GM19193 (cell line): ENCODE results near the gene CCDC57.

ENCODE experiments used
- POLR2A ChIP-seq: IDR thresholded peaks from 4 replicates; pipeline ENCODE4 v1.6.1; 2011; ENCODE audit not compliant: insufficient read depth, insufficient read length; ENCODE audit errors: extremely low read depth

Gene CCDC57

GRCh38 chr17:82113422-82113821 is 99.2 kb downstream of the CCDC57 start:
- no peak for TF ChIP-seq POLR2A

GRCh38 chr17:82112914-82113311 is 99.7 kb downstream of the CCDC57 start:
- TF ChIP-seq POLR2A, result no peak

DNA sequence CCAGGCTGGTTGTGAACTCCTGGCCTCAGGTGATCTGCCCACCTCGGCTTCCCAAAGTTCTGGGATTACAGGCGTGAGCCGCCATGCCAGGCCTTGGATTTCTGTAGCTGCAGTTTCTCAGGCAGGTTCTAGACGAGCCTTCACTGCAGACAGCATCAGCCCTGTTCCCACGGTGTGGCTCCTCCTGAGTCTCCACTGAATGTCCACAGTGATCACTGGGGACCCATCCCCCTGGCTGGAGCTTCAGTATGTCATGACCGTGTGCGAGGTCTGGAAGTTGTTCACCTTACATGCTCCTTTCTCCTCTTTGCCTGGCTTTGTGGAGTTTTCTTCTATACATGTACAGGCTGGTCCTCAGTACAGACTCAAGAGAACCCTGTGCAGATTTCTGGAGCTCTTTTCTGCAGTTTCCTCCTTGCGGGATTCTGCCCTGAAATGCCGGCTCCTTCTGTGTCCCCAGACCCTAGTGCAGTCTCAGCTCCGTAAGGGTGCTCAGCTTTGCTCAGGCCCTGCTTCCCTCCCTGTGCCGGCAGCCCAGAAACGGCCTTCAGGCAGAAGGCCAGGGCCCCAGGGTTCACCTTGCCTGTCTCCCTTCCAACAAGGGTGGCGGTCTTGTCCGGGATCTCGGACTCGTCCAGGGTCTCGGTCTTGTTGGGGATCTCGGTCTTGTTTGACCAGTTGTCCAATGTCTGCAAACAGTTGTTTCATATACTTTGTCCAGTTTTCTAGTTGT is 100.3 kb downstream of the CCDC57 start:
- TF ChIP-seq POLR2A, result no peak

DNA sequence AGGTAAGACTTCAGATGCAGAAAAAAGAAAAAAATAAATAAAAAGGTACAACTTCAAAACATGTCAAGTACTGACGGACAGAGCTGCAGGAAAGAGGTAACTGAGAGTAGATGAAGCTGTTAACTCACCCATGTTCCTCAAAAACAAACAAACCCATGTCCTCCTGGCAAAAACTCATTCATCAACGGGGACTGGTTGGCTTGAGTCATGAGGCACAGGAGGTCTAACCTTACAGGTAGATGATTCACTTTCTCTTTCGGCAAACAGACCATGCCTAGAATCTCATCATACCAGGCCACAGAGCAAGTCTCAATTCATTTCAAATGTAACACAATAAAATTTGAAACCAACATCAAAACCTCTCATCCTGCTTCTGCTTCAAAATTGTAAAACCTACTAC is 102.3 kb downstream of the CCDC57 start:
- TF ChIP-seq POLR2A, result no peak

DNA sequence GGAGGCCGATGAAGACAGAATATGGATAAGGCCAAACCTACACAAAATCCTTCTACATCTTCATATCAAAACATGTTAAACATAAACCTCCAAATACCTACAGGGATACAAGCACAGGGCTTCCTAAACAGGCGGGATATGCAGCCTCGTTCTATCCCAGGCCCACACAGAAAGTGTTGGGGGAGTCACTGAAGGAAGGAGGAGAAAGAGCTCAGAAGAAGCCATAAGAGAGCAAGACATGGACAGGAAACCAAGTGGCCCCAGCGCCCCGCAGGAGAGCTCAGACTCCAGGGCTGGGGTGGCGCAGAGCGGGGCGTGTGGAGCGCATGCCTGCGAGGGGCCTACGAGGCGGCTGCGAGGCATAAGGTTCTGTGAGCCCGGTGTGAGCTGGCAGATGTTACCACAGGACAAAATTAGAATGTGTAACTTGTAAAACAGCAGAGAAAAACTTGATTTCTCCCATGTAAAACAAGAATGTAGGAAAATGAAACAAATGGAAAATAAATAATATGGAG is 103.6 kb downstream of the CCDC57 start:
- no peak for TF ChIP-seq POLR2A

DNA sequence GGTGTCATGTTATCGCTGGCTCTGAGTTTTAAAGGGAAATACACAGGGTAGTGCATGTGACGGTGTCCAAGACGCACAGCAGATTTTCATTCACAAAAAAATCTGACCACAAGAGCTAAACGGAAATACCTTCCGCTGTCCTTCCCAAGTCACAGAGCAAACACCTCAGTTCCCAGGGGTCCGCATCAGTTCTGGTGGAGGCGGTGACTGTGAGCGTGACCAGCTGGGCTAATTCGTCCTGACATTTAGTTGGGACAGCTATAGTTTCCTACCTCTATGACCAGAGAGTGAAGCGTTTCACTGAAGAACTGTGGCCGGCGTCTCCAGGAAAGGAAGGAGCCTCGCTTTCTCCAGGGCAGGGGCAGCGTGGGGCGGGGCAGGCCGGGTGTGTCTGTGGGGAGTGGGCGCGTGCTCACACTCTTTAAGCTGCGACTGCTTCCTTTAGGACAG is 104.1 kb downstream of the CCDC57 start:
- TF ChIP-seq POLR2A, result no peak

- no peak for TF ChIP-seq POLR2A
These were observed 104.6 kb downstream of the CCDC57 start for GRCh38 chr17:82108038-82108437.

- no peak for TF ChIP-seq POLR2A
These were observed 105.2 kb downstream of the CCDC57 start for GRCh38 chr17:82107341-82107860.

GRCh38 chr17:82106688-82107305 is 105.8 kb downstream of the CCDC57 start:
- no peak for TF ChIP-seq POLR2A

- TF ChIP-seq POLR2A, result peak; percentile 84
These were observed 106.6 kb downstream of the CCDC57 start for GRCh38 chr17:82105882-82106687.

DNA sequence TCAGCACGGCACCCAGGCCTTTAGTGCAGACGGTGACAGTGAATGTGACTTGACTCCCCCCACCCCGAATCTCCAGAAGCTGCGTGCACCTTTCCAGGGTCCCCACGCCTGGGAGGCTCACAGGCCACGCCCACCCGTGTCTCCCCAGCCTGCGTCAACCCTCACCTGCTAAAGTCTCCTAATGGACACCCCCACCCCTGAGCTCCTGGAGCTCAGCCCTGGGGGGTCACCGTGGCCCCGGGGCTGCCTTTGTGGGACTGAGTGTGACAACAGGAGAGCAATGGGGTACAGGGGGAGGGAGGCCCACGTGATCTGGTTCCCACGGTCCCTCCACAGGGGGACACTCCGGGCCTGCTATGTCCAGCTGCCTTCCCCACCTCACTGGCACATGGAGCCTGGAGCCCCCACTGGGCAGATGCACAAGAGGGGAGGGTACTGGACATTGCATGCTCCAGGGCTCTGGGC is 107.2 kb downstream of the CCDC57 start:
- no peak for TF ChIP-seq POLR2A

GRCh38 chr17:82104797-82105416 is 107.7 kb downstream of the CCDC57 start:
- TF ChIP-seq POLR2A, result no peak

GRCh38 chr17:82103553-82104451 is 108.8 kb downstream of the CCDC57 start:
- no peak for TF ChIP-seq POLR2A
